HepG2 (cell line): ENCODE measurements around the gene GFAP. TPM values are rescaled to one million over a fixed set of nuclear protein-coding genes. Genes with fewer than 3 reads are reported as not detected.

Experiments used
- ATAC-seq: fragments of 200-7000 bp; cut with Tn5 transposase; 3 replicates; pipeline ENCODE4 v1.9.1; 2020; ENCODE audit warnings: mild to moderate bottlenecking, moderate library complexity
- BruUV-seq: library from RNA; stranded (reverse); fragments of 400-500 nt; replicated peaks from 2 replicates; lab custom pipeline; 2021; lab: Mats Ljungman, UMichigan
- CTCF ChIA-PET: fragments of 300-600 bp; formaldehyde crosslinking; extraction: SDS; loops from one replicate; lab custom pipeline; 2021; ENCODE audit warnings: low total read pairs, inconsistent platforms, low intra/inter-chr PET ratio; lab: Yijun Ruan, JAX
- POLR2A ChIA-PET: fragments of 350-600 bp; sonication (Branson Sonifier 250); formaldehyde crosslinking; loops from one replicate; lab custom pipeline; 2020; ENCODE audit warnings: antibody characterized with exemption, inconsistent platforms; lab: Yijun Ruan, JAX
- DNase-seq: peaks from one replicate; pipeline ENCODE4 v3.0.0-alpha.2; 2015; ENCODE audit warnings: low spot score
- FAIRE-seq: peaks from 3 replicates; lab custom pipeline; 2011; peaks lifted over from hg19 to GRCh38; lab: Jason Lieb, UNC
- H2AFZ ChIP-seq: one replicate; pipeline ENCODE4 v1.6.1; 2011; ENCODE audit warnings: low read length, inconsistent platforms
- H3K27ac ChIP-seq: fragments of 300-600 bp; 3 replicates; pipeline ENCODE4 v1.8.0; 2011; ENCODE audit warnings: mixed run types, mild to moderate bottlenecking, mixed read lengths, low read length, inconsistent platforms; ENCODE audit not compliant: insufficient read depth; ENCODE audit errors: extremely low read length
- H3K27me3 ChIP-seq, 2 experiments: fragments of 200-600 bp in 1 of 2; 2 replicates in 1 of 2; 3 replicates in 1 of 2; pipeline versions ENCODE4 v1.6.0 to v1.8.0; 2011; ENCODE audit warnings: low read length in 2 of 2, mild to moderate bottlenecking in 2 of 2, moderate library complexity in 2 of 2, inconsistent platforms in 1 of 2; ENCODE audit not compliant: insufficient read depth in 2 of 2, control insufficient read depth in 1 of 2
- H3K36me3 ChIP-seq, 2 experiments: fragments of 200-600 bp in 1 of 2; replicated peaks in 1 of 2; 2 replicates in 1 of 2; 3 replicates in 1 of 2; pipeline versions ENCODE4 v1.5.1 to v1.8.0; 2011; ENCODE audit warnings: low read length in 2 of 2, inconsistent platforms in 1 of 2; ENCODE audit not compliant: insufficient read depth in 2 of 2, control insufficient read depth in 1 of 2
- H3K4me1 ChIP-seq: 2 replicates; pipeline ENCODE4 v1.5.1; 2012; ENCODE audit warnings: low read length, inconsistent platforms; ENCODE audit not compliant: insufficient read depth
- H3K4me2 ChIP-seq: 2 replicates; pipeline ENCODE4 v1.6.0; 2011; ENCODE audit warnings: low read depth, low read length, inconsistent platforms
- H3K4me3 ChIP-seq, 3 experiments: fragments of 200-600 bp in 1 of 3; sonication (generic), shearing (Covaris generic) in 1 of 3; replicated peaks in 1 of 3; 2 replicates each; pipeline ENCODE4 v1.5.1; 2011 to 2016; ENCODE audit warnings: low read length in 3 of 3, inconsistent platforms in 2 of 3, low read depth in 2 of 3, mild to moderate bottlenecking in 2 of 3, control low read depth in 1 of 3, mixed read lengths in 1 of 3; ENCODE audit not compliant: insufficient read depth in 1 of 3
- H3K79me2 ChIP-seq: one replicate; pipeline ENCODE4 v1.6.1; 2011; ENCODE audit warnings: low read length, inconsistent platforms; ENCODE audit not compliant: insufficient read depth
- H3K9ac ChIP-seq: 2 replicates; pipeline ENCODE4 v1.6.0; 2011; ENCODE audit warnings: mild to moderate bottlenecking, low read depth, low read length, inconsistent platforms; ENCODE audit not compliant: insufficient read depth
- H3K9me3 ChIP-seq: 2 replicates; pipeline ENCODE4 v1.5.1; 2012; ENCODE audit warnings: mild to moderate bottlenecking, low read length
- H4K20me1 ChIP-seq: 2 replicates; pipeline ENCODE4 v1.6.0; 2011; ENCODE audit warnings: inconsistent platforms, mild to moderate bottlenecking, low read length, moderate library complexity; ENCODE audit not compliant: insufficient read depth
- CEBPG ChIP-seq: IDR thresholded peaks from 2 replicates; pipeline ENCODE4 v1.6.1; 2016
- ETV6 ChIP-seq: sonication (generic); formaldehyde crosslinking; conservative IDR thresholded peaks from 2 replicates; pipeline ENCODE4 v1.4.0; 2020; ENCODE audit warnings: missing genetic modification reagents
- MXI1 ChIP-seq: IDR thresholded peaks from 3 replicates; pipeline ENCODE4 v1.6.1; 2012; ENCODE audit warnings: low read depth, low read length, inconsistent platforms, borderline replicate concordance
- NFYC ChIP-seq: IDR thresholded peaks from 2 replicates; pipeline ENCODE4 v1.6.1; 2016; ENCODE audit warnings: missing genetic modification reagents, missing compliant biosample characterization
- PHB2 ChIP-seq: fragments of 450-650 bp; IDR thresholded peaks from 2 replicates; pipeline ENCODE4 v1.6.1; 2018; ENCODE audit not compliant: partially characterized antibody
- POLR2A ChIP-seq, 2 experiments: IDR thresholded peaks; 2 replicates each; pipeline ENCODE4 v1.6.1; 2011; ENCODE audit warnings: low read depth in 2 of 2, low read length in 2 of 2, mild to moderate bottlenecking in 1 of 2, moderate library complexity in 1 of 2; ENCODE audit not compliant: insufficient read depth in 1 of 2
- SKI ChIP-seq: fragments of 450-650 bp; IDR thresholded peaks from one replicate; pipeline ENCODE4 v1.6.1; 2018; ENCODE audit warnings: mild to moderate bottlenecking; ENCODE audit not compliant: partially characterized antibody
- SNAI1 ChIP-seq: sonication (generic); formaldehyde crosslinking; IDR thresholded peaks from 2 replicates; pipeline ENCODE4 v1.5.0; 2020; ENCODE audit warnings: mild to moderate bottlenecking, missing genetic modification reagents, borderline replicate concordance
- SPEN ChIP-seq: sonication (generic); formaldehyde crosslinking; IDR thresholded peaks from 2 replicates; pipeline ENCODE4 v1.5.1; 2020; ENCODE audit warnings: low read depth, mild to moderate bottlenecking, missing genetic modification reagents
- TOE1 ChIP-seq: sonication (generic); formaldehyde crosslinking; IDR thresholded peaks from 2 replicates; pipeline ENCODE4 v1.4.0; 2020; ENCODE audit warnings: mild to moderate bottlenecking, missing genetic modification reagents
- ZNF20 ChIP-seq: sonication (generic); formaldehyde crosslinking; IDR thresholded peaks from 2 replicates; pipeline ENCODE4 v1.4.0; 2020; ENCODE audit warnings: mild to moderate bottlenecking, moderate library complexity, missing genetic modification reagents
- ZNF350 ChIP-seq: sonication (generic); formaldehyde crosslinking; IDR thresholded peaks from 2 replicates; pipeline ENCODE4 v1.4.0; 2020; ENCODE audit warnings: mild to moderate bottlenecking, low read depth, missing genetic modification reagents, borderline replicate concordance
- ZNF441 ChIP-seq: sonication (generic); formaldehyde crosslinking; IDR thresholded peaks from 2 replicates; pipeline ENCODE4 v1.7.0; 2021; ENCODE audit warnings: missing genetic modification reagents, borderline replicate concordance
- ZNF564 ChIP-seq: sonication (generic); formaldehyde crosslinking; IDR thresholded peaks from 2 replicates; pipeline ENCODE4 v1.8.1; 2023; ENCODE audit warnings: mild to moderate bottlenecking, missing genetic modification reagents
- WGBS: methylation state at CpG from one replicate; pipeline ENCODE4 v1.1.6; 2017; ENCODE audit warnings: low lambda C conversion rate; 5-methylcytosine and 5-hydroxymethylcytosine counted together
- in situ Hi-C: cut with HindIII; loops from 2 replicates; pipeline ENCODE4 v1.10.0; 2017; ENCODE audit warnings: low pct_unique_long_range_greater_than_20kb; ENCODE audit not compliant: extremely low pct_ligation_motif_present
- intact Hi-C: fragments of 100-400 bp; cut with micrococcal nuclease; formaldehyde crosslinking; loops from one replicate; pipeline ENCODE4 v1.10.0; 2022; ENCODE audit not compliant: unreplicated experiment
- polyA plus RNA-seq, 8 experiments: library from polyadenylated mRNA; depleted of rRNA in 3 of 8; stranded (reverse) in 7 of 8; unstranded in 1 of 8; fragments of >200 nt; fragmentation: Illumina TruSeq in 4 of 8; extraction: Trizol in 4 of 8; gene quantifications; 2 replicates each; pipeline versions ENCODE4 v1.2.1 to v1.2.3, GENCODE V29; 2011 to 2016; ENCODE audit warnings: low read depth in 4 of 8, missing spikeins in 1 of 8, mixed read lengths in 1 of 8; ENCODE audit not compliant: insufficient read depth in 1 of 8
- total RNA-seq, 5 experiments: library from RNA; depleted of rRNA; stranded (reverse); fragments of >200 nt; fragmentation: Illumina TruSeq; extraction: Trizol; gene quantifications; 2 replicates each; pipeline ENCODE4 v1.2.3, GENCODE V29; 2016; ENCODE audit warnings: low read depth in 1 of 5
- TF ChIP-seq, protein P1 (sequence below): sonication (generic); formaldehyde crosslinking; IDR thresholded peaks from 2 replicates; pipeline ENCODE4 v1.5.0; 2020; ENCODE audit warnings: missing genetic modification reagents
- TF ChIP-seq, protein P2 (sequence below): sonication (generic); formaldehyde crosslinking; conservative IDR thresholded peaks from 2 replicates; pipeline ENCODE4 v1.4.0; 2020; ENCODE audit warnings: missing genetic modification reagents
- TF ChIP-seq, protein P3 (sequence below): sonication (generic); formaldehyde crosslinking; IDR thresholded peaks from 2 replicates; pipeline ENCODE4 v1.5.0; 2020; ENCODE audit warnings: missing genetic modification reagents, mild to moderate bottlenecking, borderline replicate concordance
- TF ChIP-seq, protein P4 (sequence below): sonication (generic); formaldehyde crosslinking; IDR thresholded peaks from 2 replicates; pipeline ENCODE4 v1.4.0; 2020; ENCODE audit warnings: missing genetic modification reagents, mild to moderate bottlenecking, borderline replicate concordance
- TF ChIP-seq, protein P5 (sequence below): conservative IDR thresholded peaks from 2 replicates; pipeline ENCODE4 v1.6.1; 2018; ENCODE audit warnings: missing genetic modification reagents

The GFAP gene
- total and polyA plus RNA-seq, 2 of the 13 experiments (the other 11 are each of a cell fraction or from before 2014, with no cell fraction given): 0.11 to 0.29 TPM

DNA sequence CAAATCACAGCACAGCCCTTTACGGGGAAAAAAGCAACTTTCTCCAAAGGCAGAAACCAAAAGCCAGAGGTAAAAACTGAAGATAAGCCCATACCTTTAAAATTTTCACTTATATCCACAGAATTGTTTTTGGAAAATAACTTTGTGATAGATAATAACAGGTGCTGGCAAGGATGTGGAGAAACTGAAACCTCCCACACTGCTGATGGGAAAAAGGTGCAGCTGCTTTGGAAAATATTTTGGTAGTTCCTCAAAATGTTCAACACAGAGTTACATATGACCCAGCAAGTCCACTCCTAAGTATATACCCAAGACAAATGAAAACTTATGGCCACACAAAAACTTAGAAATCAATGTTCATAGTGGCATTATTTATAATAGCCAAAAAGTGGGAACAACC, 28.3 kb downstream of the GFAP start:
- H3K9ac ChIP-seq: no peak overlapping the region
- H3K79me2 ChIP-seq: peaks cover 38% of the 10 kb centered on the region
- BruUV-seq: no TSS peak
- no peaks in the 10 kb centered on the region for H3K27me3 ChIP-seq
- H3K4me1 ChIP-seq: peaks cover 22% of the 10 kb centered on the region
- H3K4me2 ChIP-seq: no peak overlapping the region
- intact Hi-C loops: no loop called here
- CTCF ChIA-PET: no interaction called here
- FAIRE-seq (no peak), ATAC-seq (no peak), DNase-seq (no peak)
- H3K27ac ChIP-seq: no peak overlapping the region
- in situ Hi-C loops: no loop called here
- H3K9me3 ChIP-seq: no peaks in the 10 kb centered on the region
- POLR2A ChIA-PET: no interaction called here
- H2AFZ ChIP-seq: no peak overlapping the region
- 96% methylated on average over 1 of the region's 1 CpG for WGBS
- peaks cover 22% of the 10 kb centered on the region for H4K20me1 ChIP-seq
- H3K4me3 ChIP-seq: no peak overlapping the region
- peaks cover 31 to 62% of the 10 kb centered on the region in 2 experiments for H3K36me3 ChIP-seq
- TF ChIP-seq SKI (no peak), ETV6 (CRISPR knock-in tag) (no peak), ZNF350 (CRISPR knock-in tag) (no peak), SPEN (no peak), ZNF441 (CRISPR knock-in tag) (no peak), NFYC (CRISPR knock-in tag) (no peak), SNAI1 (CRISPR knock-in tag) (no peak), MXI1 (no peak), ZNF20 (CRISPR knock-in tag) (no peak), CEBPG (CRISPR knock-in tag) (no peak), PHB2 (no peak), TOE1 (no peak), POLR2A (IDR thresholded peaks at IDR 0.05; ENCODE audit: insufficient read depth in 1 of 2, low read depth in 2 of 2, low read length in 2 of 2) (no peak), ZNF564 (CRISPR knock-in tag) (no peak)
- TF ChIP-seq, protein P1, sequence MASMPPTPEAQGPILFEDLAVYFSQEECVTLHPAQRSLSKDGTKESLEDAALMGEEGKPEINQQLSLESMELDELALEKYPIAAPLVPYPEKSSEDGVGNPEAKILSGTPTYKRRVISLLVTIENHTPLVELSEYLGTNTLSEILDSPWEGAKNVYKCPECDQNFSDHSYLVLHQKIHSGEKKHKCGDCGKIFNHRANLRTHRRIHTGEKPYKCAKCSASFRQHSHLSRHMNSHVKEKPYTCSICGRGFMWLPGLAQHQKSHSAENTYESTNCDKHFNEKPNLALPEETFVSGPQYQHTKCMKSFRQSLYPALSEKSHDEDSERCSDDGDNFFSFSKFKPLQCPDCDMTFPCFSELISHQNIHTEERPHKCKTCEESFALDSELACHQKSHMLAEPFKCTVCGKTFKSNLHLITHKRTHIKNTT (CRISPR knock-in tag): no peak
- TF ChIP-seq, protein P2, sequence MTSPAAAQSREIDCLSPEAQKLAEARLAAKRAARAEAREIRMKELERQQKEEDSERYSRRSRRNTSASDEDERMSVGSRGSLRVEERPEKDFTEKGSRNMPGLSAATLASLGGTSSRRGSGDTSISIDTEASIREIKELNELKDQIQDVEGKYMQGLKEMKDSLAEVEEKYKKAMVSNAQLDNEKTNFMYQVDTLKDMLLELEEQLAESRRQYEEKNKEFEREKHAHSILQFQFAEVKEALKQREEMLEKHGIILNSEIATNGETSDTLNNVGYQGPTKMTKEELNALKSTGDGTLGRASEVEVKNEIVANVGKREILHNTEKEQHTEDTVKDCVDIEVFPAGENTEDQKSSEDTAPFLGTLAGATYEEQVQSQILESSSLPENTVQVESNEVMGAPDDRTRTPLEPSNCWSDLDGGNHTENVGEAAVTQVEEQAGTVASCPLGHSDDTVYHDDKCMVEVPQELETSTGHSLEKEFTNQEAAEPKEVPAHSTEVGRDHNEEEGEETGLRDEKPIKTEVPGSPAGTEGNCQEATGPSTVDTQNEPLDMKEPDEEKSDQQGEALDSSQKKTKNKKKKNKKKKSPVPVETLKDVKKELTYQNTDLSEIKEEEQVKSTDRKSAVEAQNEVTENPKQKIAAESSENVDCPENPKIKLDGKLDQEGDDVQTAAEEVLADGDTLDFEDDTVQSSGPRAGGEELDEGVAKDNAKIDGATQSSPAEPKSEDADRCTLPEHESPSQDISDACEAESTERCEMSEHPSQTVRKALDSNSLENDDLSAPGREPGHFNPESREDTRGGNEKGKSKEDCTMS (CRISPR knock-in tag): no peak
- TF ChIP-seq, protein P3, sequence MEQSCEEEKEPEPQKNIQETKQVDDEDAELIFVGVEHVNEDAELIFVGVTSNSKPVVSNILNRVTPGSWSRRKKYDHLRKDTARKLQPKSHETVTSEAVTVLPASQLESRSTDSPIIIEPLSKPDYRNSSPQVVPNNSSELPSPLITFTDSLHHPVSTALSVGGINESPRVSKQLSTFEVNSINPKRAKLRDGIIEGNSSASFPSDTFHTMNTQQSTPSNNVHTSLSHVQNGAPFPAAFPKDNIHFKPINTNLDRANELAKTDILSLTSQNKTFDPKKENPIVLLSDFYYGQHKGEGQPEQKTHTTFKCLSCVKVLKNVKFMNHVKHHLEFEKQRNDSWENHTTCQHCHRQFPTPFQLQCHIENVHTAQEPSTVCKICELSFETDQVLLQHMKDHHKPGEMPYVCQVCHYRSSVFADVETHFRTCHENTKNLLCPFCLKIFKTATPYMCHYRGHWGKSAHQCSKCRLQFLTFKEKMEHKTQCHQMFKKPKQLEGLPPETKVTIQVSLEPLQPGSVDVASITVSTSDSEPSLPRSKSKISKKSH (CRISPR knock-in tag): no peak
- TF ChIP-seq, protein P4, sequence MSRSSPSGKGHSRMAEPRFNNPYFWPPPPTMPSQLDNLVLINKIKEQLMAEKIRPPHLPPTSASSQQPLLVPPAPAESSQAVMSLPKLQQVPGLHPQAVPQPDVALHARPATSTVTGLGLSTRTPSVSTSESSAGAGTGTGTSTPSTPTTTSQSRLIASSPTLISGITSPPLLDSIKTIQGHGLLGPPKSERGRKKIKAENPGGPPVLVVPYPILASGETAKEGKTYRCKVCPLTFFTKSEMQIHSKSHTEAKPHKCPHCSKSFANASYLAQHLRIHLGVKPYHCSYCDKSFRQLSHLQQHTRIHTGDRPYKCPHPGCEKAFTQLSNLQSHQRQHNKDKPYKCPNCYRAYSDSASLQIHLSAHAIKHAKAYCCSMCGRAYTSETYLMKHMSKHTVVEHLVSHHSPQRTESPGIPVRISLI (CRISPR knock-in tag): no peak
- TF ChIP-seq, protein P5, sequence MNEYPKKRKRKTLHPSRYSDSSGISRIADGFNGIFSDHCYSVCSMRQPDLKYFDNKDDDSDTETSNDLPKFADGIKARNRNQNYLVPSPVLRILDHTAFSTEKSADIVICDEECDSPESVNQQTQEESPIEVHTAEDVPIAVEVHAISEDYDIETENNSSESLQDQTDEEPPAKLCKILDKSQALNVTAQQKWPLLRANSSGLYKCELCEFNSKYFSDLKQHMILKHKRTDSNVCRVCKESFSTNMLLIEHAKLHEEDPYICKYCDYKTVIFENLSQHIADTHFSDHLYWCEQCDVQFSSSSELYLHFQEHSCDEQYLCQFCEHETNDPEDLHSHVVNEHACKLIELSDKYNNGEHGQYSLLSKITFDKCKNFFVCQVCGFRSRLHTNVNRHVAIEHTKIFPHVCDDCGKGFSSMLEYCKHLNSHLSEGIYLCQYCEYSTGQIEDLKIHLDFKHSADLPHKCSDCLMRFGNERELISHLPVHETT: no peak
